Esophagus muscularis mucosa (tissue), 3 donors: ENCODE results near the gene PRRX2.

ENCODE experiments used
- CTCF ChIP-seq, 3 experiments: fragments of 200-600 bp in 2 of 3; fragments of 450-650 bp in 1 of 3; sonication (generic) in 2 of 3; IDR thresholded peaks; one replicate each; pipeline ENCODE4 v1.5.1; 2017 to 2019; ENCODE audit warnings: antibody characterized with exemption in 3 of 3, mild to moderate bottlenecking in 2 of 3, moderate library complexity in 1 of 3
- POLR2A ChIP-seq: fragments of 450-650 bp; IDR thresholded peaks from one replicate; pipeline ENCODE4 v1.6.1; 2017; ENCODE audit warnings: antibody characterized with exemption, moderate library complexity, mild to moderate bottlenecking, low read depth
- POLR2AphosphoS5 ChIP-seq, 2 donors: sonication (generic); formaldehyde crosslinking; IDR thresholded peaks; one replicate each; pipeline ENCODE4 v1.6.1; 2017; ENCODE audit warnings: antibody characterized with exemption in 2 of 2

GRCh38 chr9:129740174-129740573 is 74.7 kb downstream of the PRRX2 start:
- TF ChIP-seq POLR2AphosphoS5 (IDR thresholded peaks at IDR 0.05) (no peak), CTCF (IDR thresholded peaks at IDR 0.05) (no peak), POLR2A (no peak)
